Activated naive CD4-positive, alpha-beta T cell treated with anti-CD3 and anti-CD28 coated beads, Interleukin-2, amount 10 ng/mL, durations not matched to agents 7 days and 5 days (primary cell): ENCODE results near the gene FGFR2.

Experiments
- CTCF ChIA-PET: fragments of 350-600 bp; sonication (Branson Sonifier 250); formaldehyde crosslinking; loops from one replicate; lab custom pipeline; 2021; ENCODE audit warnings: antibody characterized with exemption; lab: Charles Lee
- DNase-seq: peaks from one replicate; pipeline ENCODE4 v3.0.0-alpha.2; 2020
- H3K27ac Mint-ChIP-seq: one replicate; pipeline ENCODE4 v1.8.0; 2021; ENCODE audit warnings: mild to moderate bottlenecking, moderate library complexity, mixed read lengths
- H3K27me3 Mint-ChIP-seq: one replicate; pipeline ENCODE4 v1.8.0; 2021; ENCODE audit warnings: mild to moderate bottlenecking, mixed read lengths
- H3K36me3 Mint-ChIP-seq: one replicate; pipeline ENCODE4 v1.8.0; 2021; ENCODE audit warnings: mixed read lengths
- H3K4me1 Mint-ChIP-seq: one replicate; pipeline ENCODE4 v1.8.0; 2021; ENCODE audit warnings: mixed read lengths
- H3K4me3 Mint-ChIP-seq: one replicate; pipeline ENCODE4 v1.8.0; 2021; ENCODE audit warnings: mild to moderate bottlenecking, moderate library complexity, mixed read lengths
- H3K9me3 Mint-ChIP-seq: one replicate; pipeline ENCODE4 v1.8.0; 2021; ENCODE audit warnings: mixed read lengths

FGFR2 gene

GRCh38 chr10:121466424-121466823, 131.8 kb downstream of the FGFR2 start:
- H3K27ac Mint-ChIP-seq: no peak overlapping the region
- DNase-seq: no peak
- peaks cover 8% of the 10 kb centered on the region for H3K9me3 Mint-ChIP-seq
- H3K4me3 Mint-ChIP-seq: no peak overlapping the region
- CTCF ChIA-PET: no interaction called here
- H3K36me3 Mint-ChIP-seq: no peaks in the 10 kb centered on the region
- H3K27me3 Mint-ChIP-seq: no peaks in the 10 kb centered on the region
- H3K4me1 Mint-ChIP-seq: no peaks in the 10 kb centered on the region

DNA sequence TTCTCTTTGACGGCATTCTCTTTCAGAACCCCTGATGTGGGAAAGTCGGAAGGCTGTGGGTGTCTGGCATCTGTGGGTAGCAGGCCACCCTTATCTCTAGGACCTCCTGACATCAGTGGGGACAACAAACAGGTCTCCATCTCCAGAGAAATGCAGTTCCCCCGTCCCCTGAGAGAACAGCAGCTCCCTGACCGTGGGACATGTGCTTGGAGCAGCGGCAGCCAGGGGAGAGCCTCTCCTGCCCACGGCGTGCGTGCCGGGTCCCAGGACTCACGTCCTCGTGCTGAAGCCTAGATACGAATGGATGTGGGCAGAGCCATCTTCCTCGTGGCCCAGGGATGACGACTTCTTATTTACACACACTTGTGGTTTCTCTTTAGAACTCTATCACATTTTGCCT, 133.0 kb downstream of the FGFR2 start:
- peaks cover 4% of the 10 kb centered on the region for H3K9me3 Mint-ChIP-seq
- no peaks in the 10 kb centered on the region for H3K36me3 Mint-ChIP-seq
- CTCF ChIA-PET: no interaction called here
- H3K27ac Mint-ChIP-seq: no peak overlapping the region
- no peak overlapping the region for H3K4me3 Mint-ChIP-seq
- no peak for DNase-seq
- H3K4me1 Mint-ChIP-seq: no peaks in the 10 kb centered on the region
- H3K27me3 Mint-ChIP-seq: no peaks in the 10 kb centered on the region

DNA sequence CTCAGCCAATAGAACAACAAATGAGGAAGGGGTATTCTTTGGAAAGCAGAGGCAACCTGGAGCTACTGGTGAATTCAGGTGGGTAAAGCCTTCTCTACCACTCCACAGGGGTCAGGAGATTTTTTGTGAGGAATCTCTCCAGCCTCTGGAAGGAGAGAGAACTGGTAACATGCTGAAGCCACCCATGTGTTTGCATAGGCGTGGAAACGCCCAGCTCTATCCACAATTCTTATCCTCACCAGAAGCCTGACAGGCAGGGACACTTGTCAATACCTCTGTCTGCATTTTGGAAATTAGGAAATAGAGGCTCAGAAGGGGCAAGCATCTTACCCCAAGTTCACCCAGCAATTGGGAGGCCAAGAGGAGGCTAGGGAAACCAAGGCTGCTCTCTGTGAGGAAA, 133.7 kb downstream of the FGFR2 start:
- DNase-seq: no peak
- H3K9me3 Mint-ChIP-seq: peaks cover 3% of the 10 kb centered on the region
- no peak overlapping the region for H3K27ac Mint-ChIP-seq
- CTCF ChIA-PET: no interaction called here
- H3K4me1 Mint-ChIP-seq: no peaks in the 10 kb centered on the region
- no peaks in the 10 kb centered on the region for H3K36me3 Mint-ChIP-seq
- H3K4me3 Mint-ChIP-seq: no peak overlapping the region
- H3K27me3 Mint-ChIP-seq: no peaks in the 10 kb centered on the region

- DNase-seq: no peak
- Mint-ChIP-seq H3K27ac (no peak overlapping the region), H3K27me3 (no peaks in the 10 kb centered on the region), H3K9me3 (peaks cover 3% of the 10 kb centered on the region), H3K36me3 (no peaks in the 10 kb centered on the region), H3K4me3 (no peak overlapping the region), H3K4me1 (no peaks in the 10 kb centered on the region)
- CTCF ChIA-PET: no interaction called here
These were observed 135.3 kb downstream of the FGFR2 start for GRCh38 chr10:121462955-121463354.

DNA sequence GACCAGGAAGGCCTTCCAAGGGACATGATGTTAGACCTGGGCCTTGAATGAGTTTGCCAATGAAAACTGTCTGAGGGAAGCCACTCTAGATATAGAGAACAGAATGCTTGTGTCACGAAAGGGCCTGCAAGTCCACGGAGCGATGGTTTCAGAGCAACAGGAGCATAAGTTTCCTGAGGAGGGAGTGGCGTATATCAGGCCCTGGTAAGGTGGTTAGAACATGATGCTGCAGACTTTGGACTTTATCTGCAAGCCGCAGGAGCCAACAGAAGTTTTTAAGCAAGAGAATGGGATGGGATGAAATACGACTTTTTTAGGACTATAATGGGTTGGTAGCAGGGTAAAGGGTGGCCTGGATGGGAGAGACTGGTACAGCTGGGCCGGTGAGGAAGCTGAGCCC, 136.0 kb downstream of the FGFR2 start:
- H3K9me3 Mint-ChIP-seq: peaks cover 3% of the 10 kb centered on the region

DNA sequence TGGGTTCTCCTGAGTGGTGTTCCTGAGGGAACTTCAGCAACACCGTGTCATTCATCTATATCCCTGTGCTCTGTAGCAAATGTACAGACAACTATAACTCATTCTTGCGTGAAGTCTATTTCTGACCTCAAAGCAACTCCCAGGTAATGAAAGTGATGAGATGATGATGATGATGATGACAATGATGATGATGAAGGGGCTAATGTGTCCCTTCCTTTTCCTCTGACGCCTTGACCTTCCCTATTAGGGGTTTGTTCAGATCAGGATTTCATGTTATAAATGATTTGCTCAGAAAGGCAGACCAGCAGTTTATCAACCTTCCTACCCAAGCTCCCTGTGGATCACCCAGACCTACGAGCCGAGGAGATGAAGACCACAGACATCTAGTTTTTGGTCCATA, 136.9 kb downstream of the FGFR2 start:
- peaks cover 7% of the 10 kb centered on the region for H3K9me3 Mint-ChIP-seq
- H3K36me3 Mint-ChIP-seq: no peaks in the 10 kb centered on the region
- no peaks in the 10 kb centered on the region for H3K27me3 Mint-ChIP-seq
- CTCF ChIA-PET: no interaction called here
- H3K4me3 Mint-ChIP-seq: no peak overlapping the region
- H3K4me1 Mint-ChIP-seq: no peaks in the 10 kb centered on the region
- DNase-seq: no peak
- no peak overlapping the region for H3K27ac Mint-ChIP-seq

More for the DNA sequence above, 136.0 kb downstream of the FGFR2 start:
- no peak overlapping the region for H3K27ac Mint-ChIP-seq
- no peaks in the 10 kb centered on the region for H3K36me3 Mint-ChIP-seq
- H3K4me1 Mint-ChIP-seq: no peaks in the 10 kb centered on the region
- DNase-seq: no peak
- CTCF ChIA-PET: no interaction called here
- H3K27me3 Mint-ChIP-seq: no peaks in the 10 kb centered on the region
- no peak overlapping the region for H3K4me3 Mint-ChIP-seq

DNA sequence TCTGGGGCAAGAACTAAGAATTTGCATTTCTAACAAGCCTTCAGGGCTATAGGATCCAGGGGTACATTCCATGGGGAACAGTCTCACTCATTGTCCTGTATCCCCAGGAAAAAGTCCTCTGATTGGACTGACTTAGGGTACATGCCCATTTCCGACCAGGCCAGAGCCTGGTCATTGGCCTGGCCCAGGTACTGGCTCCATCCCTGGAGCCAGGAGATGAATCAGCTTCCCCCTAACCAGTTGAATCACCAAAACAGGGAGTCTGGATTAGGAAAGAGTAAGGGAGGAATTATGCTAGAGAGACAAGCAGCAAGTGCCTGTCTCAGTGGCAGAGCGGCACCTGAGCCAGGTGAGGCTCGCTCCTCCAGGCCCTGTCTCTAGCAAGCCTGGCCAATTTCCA, 137.5 kb downstream of the FGFR2 start:
- Mint-ChIP-seq H3K27ac (no peak overlapping the region), H3K4me1 (no peaks in the 10 kb centered on the region), H3K9me3 (peaks cover 7% of the 10 kb centered on the region), H3K27me3 (no peaks in the 10 kb centered on the region), H3K36me3 (no peaks in the 10 kb centered on the region), H3K4me3 (no peak overlapping the region)
- DNase-seq: no peak
- CTCF ChIA-PET: interaction anchor here (0.6 kb wide), 1 partner anchor 424 kb away, joined by 5 read pairs; no protein-coding TSS in a partner anchor

DNA sequence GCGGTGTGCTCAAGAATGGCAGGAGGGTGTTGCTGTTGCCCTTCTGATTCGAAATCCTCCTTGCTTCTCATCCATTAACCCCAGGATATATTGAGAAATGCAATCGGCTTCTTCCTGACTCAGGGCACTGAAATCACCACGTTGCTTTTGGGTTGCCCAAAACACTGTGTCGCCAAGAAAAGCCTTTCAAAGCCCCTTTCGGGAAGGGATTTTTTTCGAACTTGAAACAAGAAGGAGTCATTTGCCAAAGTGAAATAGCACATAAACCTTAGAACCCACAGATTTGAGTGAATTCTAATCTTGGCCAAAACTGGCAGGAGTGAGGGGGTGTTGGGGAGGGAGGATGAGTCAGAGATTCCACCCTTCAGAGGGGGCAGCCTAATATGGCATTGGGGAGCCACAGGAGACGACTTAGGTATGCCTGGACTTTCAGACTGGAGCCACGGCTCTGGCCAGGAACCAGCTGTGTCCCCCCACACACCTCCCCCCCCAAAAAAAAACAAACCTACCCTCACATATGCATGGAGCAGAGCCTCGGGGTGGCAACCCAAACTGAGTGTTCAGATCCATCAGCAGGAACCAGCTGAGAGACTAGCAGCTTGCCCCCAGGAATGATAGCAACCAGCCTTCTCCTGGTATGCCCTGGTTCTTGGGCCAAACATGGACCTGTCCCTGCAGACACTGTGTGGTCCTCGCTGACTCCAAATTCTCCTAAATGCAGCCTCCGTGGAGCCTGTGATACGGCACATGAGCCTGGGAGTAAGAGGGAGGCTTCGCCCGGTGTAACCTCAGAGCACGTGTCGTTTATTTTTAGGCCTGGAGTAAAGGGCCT, 138.4 kb downstream of the FGFR2 start:
- H3K4me1 Mint-ChIP-seq: no peaks in the 10 kb centered on the region
- H3K36me3 Mint-ChIP-seq: no peaks in the 10 kb centered on the region
- H3K9me3 Mint-ChIP-seq: peaks cover 7% of the 10 kb centered on the region
- CTCF ChIA-PET: no interaction called here
- H3K27ac Mint-ChIP-seq: no peak overlapping the region
- no peak for DNase-seq
- H3K4me3 Mint-ChIP-seq: no peak overlapping the region
- H3K27me3 Mint-ChIP-seq: no peaks in the 10 kb centered on the region

- Mint-ChIP-seq H3K27ac (no peak overlapping the region), H3K4me1 (no peaks in the 10 kb centered on the region), H3K9me3 (peaks cover 7% of the 10 kb centered on the region), H3K4me3 (no peak overlapping the region), H3K27me3 (no peaks in the 10 kb centered on the region), H3K36me3 (no peaks in the 10 kb centered on the region)
- CTCF ChIA-PET: no interaction called here
- DNase-seq: no peak
These were observed 139.0 kb downstream of the FGFR2 start for GRCh38 chr10:121459279-121459621.

- no peak overlapping the region for H3K4me3 Mint-ChIP-seq
- no peak overlapping the region for H3K27ac Mint-ChIP-seq
- peaks cover 7% of the 10 kb centered on the region for H3K9me3 Mint-ChIP-seq
- no peak for DNase-seq
- H3K4me1 Mint-ChIP-seq: no peaks in the 10 kb centered on the region
- CTCF ChIA-PET: no interaction called here
- H3K27me3 Mint-ChIP-seq: no peaks in the 10 kb centered on the region
- no peaks in the 10 kb centered on the region for H3K36me3 Mint-ChIP-seq
These were observed 140.5 kb downstream of the FGFR2 start for GRCh38 chr10:121457729-121458128.

DNA sequence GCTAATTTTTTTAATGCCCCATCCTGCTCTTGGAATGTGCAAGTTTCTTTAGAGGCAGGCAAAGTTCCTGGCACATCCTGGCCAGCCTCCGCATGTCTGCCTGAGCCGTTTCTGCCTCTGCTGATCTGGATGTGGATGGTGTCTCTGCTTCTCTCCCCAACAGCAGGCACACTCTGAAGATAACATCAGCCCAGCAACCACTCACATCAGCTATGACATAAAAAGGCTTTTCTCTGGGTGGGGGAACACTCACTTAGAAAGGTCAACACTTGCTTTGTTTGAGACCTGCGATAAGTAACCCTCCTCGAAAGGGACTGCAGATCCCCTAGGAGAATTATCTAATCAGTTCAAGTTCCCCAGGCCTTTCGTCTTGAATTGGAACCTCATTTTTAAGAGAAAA, 142.9 kb downstream of the FGFR2 start:
- Mint-ChIP-seq H3K36me3 (no peaks in the 10 kb centered on the region), H3K9me3 (peaks cover 4% of the 10 kb centered on the region), H3K4me1 (no peaks in the 10 kb centered on the region), H3K27me3 (no peaks in the 10 kb centered on the region), H3K27ac (no peak overlapping the region), H3K4me3 (no peak overlapping the region)
- CTCF ChIA-PET: no interaction called here
- DNase-seq: no peak

DNA sequence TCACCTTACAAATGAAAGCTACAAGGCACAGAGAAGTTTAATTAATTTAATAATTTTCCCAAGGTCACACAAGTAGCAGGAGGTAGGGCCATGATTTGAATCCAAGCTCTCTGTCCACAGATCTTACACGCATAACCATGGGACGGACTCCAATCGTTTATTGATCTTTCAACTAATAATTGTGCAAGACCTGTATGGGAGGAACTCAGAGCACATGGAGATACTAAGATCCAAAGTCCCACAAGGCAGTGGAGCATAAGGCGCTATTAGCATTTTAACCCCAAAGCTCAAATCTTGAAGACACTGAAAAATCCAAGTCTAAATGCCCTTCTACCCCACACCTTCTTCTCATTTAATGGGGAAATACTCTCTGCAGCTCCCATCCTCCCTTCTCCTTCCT, 143.5 kb downstream of the FGFR2 start:
- Mint-ChIP-seq H3K9me3 (peaks cover 4% of the 10 kb centered on the region), H3K36me3 (no peaks in the 10 kb centered on the region)
- DNase-seq: no peak

GRCh38 chr10:121453160-121453559, 145.1 kb downstream of the FGFR2 start:
- no peaks in the 10 kb centered on the region for H3K4me1 Mint-ChIP-seq
- DNase-seq: no peak
- peaks cover 4% of the 10 kb centered on the region for H3K9me3 Mint-ChIP-seq
- no peak overlapping the region for H3K4me3 Mint-ChIP-seq
- no peaks in the 10 kb centered on the region for H3K36me3 Mint-ChIP-seq
- no peaks in the 10 kb centered on the region for H3K27me3 Mint-ChIP-seq
- CTCF ChIA-PET: no interaction called here
- H3K27ac Mint-ChIP-seq: no peak overlapping the region

More for the DNA sequence above, 143.5 kb downstream of the FGFR2 start:
- Mint-ChIP-seq H3K27me3 (no peaks in the 10 kb centered on the region), H3K4me3 (no peak overlapping the region), H3K4me1 (no peaks in the 10 kb centered on the region), H3K27ac (no peak overlapping the region)
- CTCF ChIA-PET: no interaction called here

- Mint-ChIP-seq H3K27me3 (no peaks in the 10 kb centered on the region), H3K4me3 (no peak overlapping the region), H3K4me1 (no peaks in the 10 kb centered on the region), H3K36me3 (no peaks in the 10 kb centered on the region), H3K27ac (no peak overlapping the region), H3K9me3 (peaks cover 4% of the 10 kb centered on the region)
- no peak for DNase-seq
- CTCF ChIA-PET: no interaction called here
These were observed 145.7 kb downstream of the FGFR2 start for GRCh38 chr10:121452581-121452980.

DNA sequence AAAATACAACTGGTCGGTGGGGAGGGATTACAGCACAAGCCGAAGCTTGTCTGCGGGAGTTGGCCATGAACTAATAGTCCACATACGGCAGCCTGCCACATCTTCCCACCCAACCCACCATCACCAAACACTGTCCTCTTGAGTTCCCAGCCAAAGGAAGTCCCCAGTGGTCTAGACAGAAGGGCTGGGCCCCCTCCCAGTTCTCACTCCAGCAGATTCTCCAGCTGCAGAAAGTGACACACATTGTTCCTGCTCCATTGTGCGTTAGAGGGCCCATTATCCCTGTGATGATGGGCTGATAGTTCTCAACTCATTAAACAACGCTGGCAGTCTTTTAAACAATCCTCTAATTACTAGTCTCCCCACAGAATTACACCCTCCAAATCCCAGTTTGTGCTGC, 148.0 kb downstream of the FGFR2 start:
- no peaks in the 10 kb centered on the region for H3K4me1 Mint-ChIP-seq
- no peak for DNase-seq
- CTCF ChIA-PET: no interaction called here
- no peaks in the 10 kb centered on the region for H3K9me3 Mint-ChIP-seq
- H3K27me3 Mint-ChIP-seq: no peaks in the 10 kb centered on the region
- no peak overlapping the region for H3K4me3 Mint-ChIP-seq
- H3K27ac Mint-ChIP-seq: no peak overlapping the region
- no peaks in the 10 kb centered on the region for H3K36me3 Mint-ChIP-seq
